SU-DHL-6 (cell line): ENCODE measurements around the gene NR1D2.

Experiments
- H2AFZ ChIP-seq: fragments of 200-600 bp; sonication (generic); 2 replicates; pipeline ENCODE4 v1.6.1; 2014; ENCODE audit warnings: low read depth, mild to moderate bottlenecking, moderate library complexity, mixed read lengths, antibody characterized with exemption, low read length; ENCODE audit not compliant: severe bottlenecking
- H3F3A ChIP-seq: fragments of 200-600 bp; shearing (Covaris generic); 2 replicates; pipeline ENCODE4 v1.6.0; 2016; ENCODE audit warnings: antibody characterized with exemption, mild to moderate bottlenecking; ENCODE audit not compliant: insufficient read depth
- H3K27ac ChIP-seq: fragments of 200-600 bp; sonication (generic); 2 replicates; pipeline ENCODE4 v1.5.1; 2016; ENCODE audit warnings: low read depth, mild to moderate bottlenecking, low read length, moderate library complexity, mixed read lengths
- H3K27me3 ChIP-seq: fragments of 200-600 bp; sonication (generic), shearing (Covaris generic); 2 replicates; pipeline ENCODE4 v1.6.0; 2014; ENCODE audit warnings: mild to moderate bottlenecking, low read length
- H3K36me3 ChIP-seq: fragments of 200-600 bp; sonication (generic); 2 replicates; pipeline ENCODE4 v1.6.1; 2014; ENCODE audit warnings: mild to moderate bottlenecking, low read length, mixed read lengths
- H3K4me2 ChIP-seq: fragments of 300-600, 200-600 bp; shearing (Covaris generic), sonication (generic); 2 replicates; pipeline ENCODE4 v1.6.0; 2014; ENCODE audit warnings: low read length, low read depth, mild to moderate bottlenecking; ENCODE audit not compliant: poor library complexity, severe bottlenecking
- H3K4me3 ChIP-seq: fragments of 200-600 bp; sonication (generic); 2 replicates; pipeline ENCODE4 v1.5.1; 2014; ENCODE audit warnings: antibody characterized with exemption, low read length, mild to moderate bottlenecking, mixed read lengths; ENCODE audit not compliant: insufficient read depth, poor library complexity, severe bottlenecking
- H3K79me2 ChIP-seq: fragments of 200-600 bp; sonication (generic); 2 replicates; pipeline ENCODE4 v1.6.1; 2014; ENCODE audit warnings: mild to moderate bottlenecking, low read length, moderate library complexity; ENCODE audit not compliant: insufficient read depth
- H3K9ac ChIP-seq: fragments of 200-600 bp; sonication (generic); 2 replicates; pipeline ENCODE4 v1.7.0; 2014; ENCODE audit warnings: mild to moderate bottlenecking, low read length
- H3K9me2 ChIP-seq: fragments of 200-600 bp; sonication (generic); replicated peaks from 2 replicates; pipeline ENCODE4 v1.6.1; 2014; ENCODE audit warnings: low read length; ENCODE audit not compliant: insufficient read depth
- H3K9me3 ChIP-seq: fragments of 200-600 bp; sonication (generic); 2 replicates; pipeline ENCODE4 v1.6.1; 2014; ENCODE audit warnings: low read length, mixed read lengths; ENCODE audit not compliant: insufficient read depth
- H4K20me1 ChIP-seq: fragments of 200-600 bp; sonication (generic); 2 replicates; pipeline ENCODE4 v1.6.1; 2014; ENCODE audit warnings: low read depth, mild to moderate bottlenecking, antibody characterized with exemption, low read length, moderate library complexity, mixed read lengths
- CTCF ChIP-seq: fragments of 200-600 bp; sonication (generic); IDR thresholded peaks from one replicate; pipeline ENCODE4 v1.5.1; 2017; ENCODE audit warnings: antibody characterized with exemption, mild to moderate bottlenecking, low read length, moderate library complexity; ENCODE audit not compliant: insufficient read depth, poor library complexity, severe bottlenecking
- EZH2phosphoT487 ChIP-seq: fragments of 200-600 bp; sonication (generic), shearing (Covaris generic); conservative IDR thresholded peaks from 2 replicates; pipeline ENCODE4 v1.6.1; 2018; ENCODE audit warnings: mild to moderate bottlenecking, antibody characterized with exemption, low read length, moderate library complexity, mixed read lengths

NR1D2 gene

GRCh38 chr3:23952646-23953045 lies 7.6 kb downstream of the NR1D2 start:
- Histone ChIP-seq H3K27ac (peak overlapping the region; percentile 51; the same call in 1 of the 2 replicates), H3K79me2 (no peaks in the 10 kb centered on the region), H3K36me3 (no peaks in the 10 kb centered on the region), H3K9me3 (no peaks in the 10 kb centered on the region), H3K9me2 (no peaks in the 10 kb centered on the region), H3K27me3 (no peaks in the 10 kb centered on the region), H3K4me2 (peak overlapping the region; percentile 35), H3K9ac (no peak overlapping the region), H3K4me3 (no peak overlapping the region), H2AFZ (no peak overlapping the region), H4K20me1 (no peaks in the 10 kb centered on the region), H3F3A (peaks cover 9% of the 10 kb centered on the region; the same call in 1 of the 2 replicates)
- TF ChIP-seq EZH2phosphoT487 (no peak), CTCF (no peak)

- no peaks in the 10 kb centered on the region for H4K20me1 ChIP-seq
- H3K4me3 ChIP-seq = no peak overlapping the region
- H3K79me2 ChIP-seq = no peaks in the 10 kb centered on the region
- no peak overlapping the region for H3K4me2 ChIP-seq
- no peak overlapping the region for H3K9ac ChIP-seq
- no peak for TF ChIP-seq CTCF
- no peak for TF ChIP-seq EZH2phosphoT487
- no peak overlapping the region for H3K27ac ChIP-seq
- no peaks in the 10 kb centered on the region for H3K9me3 ChIP-seq
- no peaks in the 10 kb centered on the region for H3K36me3 ChIP-seq
- H2AFZ ChIP-seq = no peak overlapping the region
- H3K27me3 ChIP-seq = no peaks in the 10 kb centered on the region
- no peaks in the 10 kb centered on the region for H3K9me2 ChIP-seq
- peaks cover 5% of the 10 kb centered on the region; the same call in 1 of the 2 replicates for H3F3A ChIP-seq
These were observed 8.4 kb downstream of the NR1D2 start for GRCh38 chr3:23953523-23953922.

GRCh38 chr3:23954144-23954543 lies 9.1 kb downstream of the NR1D2 start:
- Histone ChIP-seq H3K79me2 (no peaks in the 10 kb centered on the region), H4K20me1 (no peaks in the 10 kb centered on the region), H3K27me3 (no peaks in the 10 kb centered on the region), H3K9ac (no peak overlapping the region), H2AFZ (no peak overlapping the region), H3K27ac (no peak overlapping the region), H3K9me3 (no peaks in the 10 kb centered on the region), H3K36me3 (no peaks in the 10 kb centered on the region), H3K4me3 (no peak overlapping the region), H3K4me2 (no peak overlapping the region), H3F3A (peaks cover 5% of the 10 kb centered on the region; the same call in 1 of the 2 replicates), H3K9me2 (no peaks in the 10 kb centered on the region)
- TF ChIP-seq EZH2phosphoT487 = no peak
- TF ChIP-seq CTCF = no peak
